ENCODE data around the gene GALNT13.

DNA sequence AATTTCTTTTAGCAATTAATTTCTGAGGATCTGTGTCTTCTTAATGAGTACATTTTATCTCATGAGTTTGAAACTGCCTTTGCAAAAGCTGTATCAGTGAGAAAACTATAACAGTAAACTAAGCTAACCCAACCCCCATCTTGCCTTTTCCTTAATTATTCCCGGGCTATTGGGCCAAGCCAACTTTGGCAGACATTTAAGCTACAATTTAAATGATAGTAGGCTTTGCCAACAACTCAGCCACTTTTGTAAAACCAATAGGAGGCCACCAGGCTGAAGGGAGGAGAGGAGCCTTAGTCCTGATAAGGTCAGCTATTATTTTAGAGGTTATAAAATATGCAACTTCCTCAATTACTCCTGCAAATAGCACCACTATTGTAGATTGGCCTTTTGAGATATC, 608.8 kb downstream of the GALNT13 start:
- no peak for TF ChIP-seq POLR2AphosphoS5 (IDR thresholded peaks at IDR 0.05; ENCODE audit: insufficient read depth in 1 of 2, low read depth in 1 of 2)
- TF ChIP-seq, protein P1, sequence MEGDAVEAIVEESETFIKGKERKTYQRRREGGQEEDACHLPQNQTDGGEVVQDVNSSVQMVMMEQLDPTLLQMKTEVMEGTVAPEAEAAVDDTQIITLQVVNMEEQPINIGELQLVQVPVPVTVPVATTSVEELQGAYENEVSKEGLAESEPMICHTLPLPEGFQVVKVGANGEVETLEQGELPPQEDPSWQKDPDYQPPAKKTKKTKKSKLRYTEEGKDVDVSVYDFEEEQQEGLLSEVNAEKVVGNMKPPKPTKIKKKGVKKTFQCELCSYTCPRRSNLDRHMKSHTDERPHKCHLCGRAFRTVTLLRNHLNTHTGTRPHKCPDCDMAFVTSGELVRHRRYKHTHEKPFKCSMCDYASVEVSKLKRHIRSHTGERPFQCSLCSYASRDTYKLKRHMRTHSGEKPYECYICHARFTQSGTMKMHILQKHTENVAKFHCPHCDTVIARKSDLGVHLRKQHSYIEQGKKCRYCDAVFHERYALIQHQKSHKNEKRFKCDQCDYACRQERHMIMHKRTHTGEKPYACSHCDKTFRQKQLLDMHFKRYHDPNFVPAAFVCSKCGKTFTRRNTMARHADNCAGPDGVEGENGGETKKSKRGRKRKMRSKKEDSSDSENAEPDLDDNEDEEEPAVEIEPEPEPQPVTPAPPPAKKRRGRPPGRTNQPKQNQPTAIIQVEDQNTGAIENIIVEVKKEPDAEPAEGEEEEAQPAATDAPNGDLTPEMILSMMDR (IDR thresholded peaks at IDR 0.05): no peak
